GM12878 (cell line): Measurements from ENCODE around the gene CD96. TPM values are rescaled to one million over a fixed set of nuclear protein-coding genes. Genes with fewer than 3 reads are reported as not detected.

ENCODE experiments used
- ATAC-seq: fragments of 200-7000 bp; cut with Tn5 transposase; 3 replicates; pipeline ENCODE4 v1.9.1; 2020; ENCODE audit warnings: mild to moderate bottlenecking, moderate library complexity
- BruUV-seq: library from RNA; stranded (reverse); fragments of 400-500 nt; replicated peaks from 2 replicates; lab custom pipeline; 2021; lab: Mats Ljungman, UMichigan
- CTCF ChIA-PET: fragments of 300-600 bp; sonication (Branson Sonifier 250); formaldehyde crosslinking; extraction: SDS; loops from one replicate; lab custom pipeline; 2021; ENCODE audit warnings: inconsistent platforms; lab: Yijun Ruan, JAX
- POLR2A ChIA-PET: fragments of 350-600 bp; formaldehyde crosslinking; extraction: SDS; loops from one replicate; lab custom pipeline; 2021; ENCODE audit warnings: inconsistent platforms; lab: Charles Lee
- RAD21 ChIA-PET: fragments of 300-600 bp; sonication (Branson Sonifier 250); formaldehyde crosslinking; loops from one replicate; lab custom pipeline; 2023; ENCODE audit warnings: antibody characterized with exemption; ENCODE audit not compliant: unreplicated experiment; lab: Charles Lee
- SMC1A ChIA-PET: fragments of 300-600 bp; sonication (Branson Sonifier 250); formaldehyde crosslinking; loops from one replicate; lab custom pipeline; 2023; ENCODE audit not compliant: unreplicated experiment, uncharacterized antibody; lab: Charles Lee
- DNase-seq: peaks from one replicate; pipeline ENCODE4 v3.0.0-alpha.2; 2011; ENCODE audit warnings: low read depth, low spot score
- FAIRE-seq: peaks from 3 replicates; lab custom pipeline; 2011; peaks lifted over from hg19 to GRCh38; lab: Jason Lieb, UNC
- H2AFZ ChIP-seq: 2 replicates; pipeline ENCODE4 v1.6.0; 2011; ENCODE audit warnings: low read depth, low read length, control low read depth; ENCODE audit not compliant: control insufficient read depth
- H3K27ac ChIP-seq: 2 replicates; pipeline ENCODE4 v1.5.1; 2011; ENCODE audit warnings: control low read depth; ENCODE audit not compliant: control insufficient read depth, insufficient read depth
- H3K27me3 ChIP-seq, 2 experiments: replicated peaks in 1 of 2; 2 replicates each; pipeline versions ENCODE4 v1.6.0 to v1.6.1; 2011; ENCODE audit warnings: low read length in 1 of 2; ENCODE audit not compliant: control insufficient read depth in 2 of 2, insufficient read depth in 2 of 2
- H3K36me3 ChIP-seq, 2 experiments: 2 replicates each; pipeline ENCODE4 v1.5.1; 2011; ENCODE audit warnings: low read length in 1 of 2; ENCODE audit not compliant: control insufficient read depth in 2 of 2, insufficient read depth in 2 of 2
- H3K4me1 ChIP-seq: 2 replicates; pipeline ENCODE4 v1.6.1; 2011; ENCODE audit warnings: mild to moderate bottlenecking, low read length, moderate library complexity, mixed read lengths; ENCODE audit not compliant: control insufficient read depth, insufficient read depth
- H3K4me2 ChIP-seq: 2 replicates; pipeline ENCODE4 v1.6.0; 2011; ENCODE audit warnings: control low read depth; ENCODE audit not compliant: control insufficient read depth, insufficient read depth
- H3K4me3 ChIP-seq: fragments of 200-600 bp; sonication (generic); 2 replicates; pipeline ENCODE4 v1.5.1; 2016
- H3K79me2 ChIP-seq: 2 replicates; pipeline ENCODE4 v1.6.0; 2011; ENCODE audit warnings: low read length; ENCODE audit not compliant: control insufficient read depth, insufficient read depth
- H3K9ac ChIP-seq: 2 replicates; pipeline ENCODE4 v1.8.0; 2011; ENCODE audit warnings: low read length, control low read depth, mixed read lengths; ENCODE audit not compliant: control insufficient read depth, insufficient read depth
- H3K9me3 ChIP-seq: replicated peaks from 3 replicates; pipeline ENCODE4 v1.5.1; 2011; ENCODE audit warnings: mild to moderate bottlenecking, low read length; ENCODE audit not compliant: control insufficient read depth, insufficient read depth
- H4K20me1 ChIP-seq: 2 replicates; pipeline ENCODE4 v1.6.0; 2011; ENCODE audit not compliant: control insufficient read depth, insufficient read depth
- ATF7 ChIP-seq: fragments of 450-650 bp; IDR thresholded peaks from 2 replicates; pipeline ENCODE4 v1.6.1; 2016; ENCODE audit warnings: low read depth, mild to moderate bottlenecking
- ELK1 ChIP-seq: IDR thresholded peaks from 2 replicates; pipeline ENCODE4 v1.6.1; 2012; ENCODE audit warnings: low read depth, low read length, improper control_type of control experiment
- IKZF1 ChIP-seq: fragments of 450-650 bp; conservative IDR thresholded peaks from 2 replicates; pipeline ENCODE4 v1.6.1; 2017; ENCODE audit warnings: antibody characterized with exemption, mild to moderate bottlenecking
- MEF2B ChIP-seq: fragments of 450-650 bp; IDR thresholded peaks from 2 replicates; pipeline ENCODE4 v1.6.1; 2018; ENCODE audit warnings: mild to moderate bottlenecking, moderate library complexity; ENCODE audit not compliant: partially characterized antibody, poor library complexity, severe bottlenecking
- PRDM15 ChIP-seq: fragments of 450-650 bp; formaldehyde crosslinking; IDR thresholded peaks from 2 replicates; pipeline ENCODE4 v1.4.0; 2020; ENCODE audit warnings: mild to moderate bottlenecking, moderate library complexity
- RAD51 ChIP-seq: fragments of 450-650 bp; IDR thresholded peaks from 2 replicates; pipeline ENCODE4 v1.6.1; 2016; ENCODE audit warnings: moderate library complexity, mild to moderate bottlenecking, inconsistent platforms
- TARDBP ChIP-seq: IDR thresholded peaks from 2 replicates; pipeline ENCODE4 v1.6.1; 2016; ENCODE audit warnings: borderline replicate concordance
- USF1 ChIP-seq: IDR thresholded peaks from 2 replicates; pipeline ENCODE4 v1.6.1; 2011; ENCODE audit warnings: borderline replicate concordance, low read depth, mild to moderate bottlenecking, moderate library complexity, mixed read lengths, low read length; ENCODE audit not compliant: insufficient read depth; ENCODE audit errors: extremely low read length
- YBX1 ChIP-seq: fragments of 450-650 bp; IDR thresholded peaks from 2 replicates; pipeline ENCODE4 v1.6.1; 2016; ENCODE audit warnings: antibody characterized with exemption
- in situ Hi-C: fragments of 300-500 bp; cut with MboI; formaldehyde crosslinking; loops from 9 replicates; pipeline ENCODE4 v1.14.3; 2018; ENCODE audit warnings: mixed read lengths
- intact Hi-C: fragments of 100-400 bp; cut with micrococcal nuclease; formaldehyde crosslinking; loops from one replicate; pipeline ENCODE4 v1.14.2; 2022; ENCODE audit not compliant: unreplicated experiment
- polyA plus RNA-seq, 11 experiments: library from polyadenylated mRNA; depleted of rRNA in 4 of 11; unstranded in 6 of 11; stranded (reverse) in 5 of 11; fragments of >200 nt; fragmentation: Nextera tagmentation in 4 of 11; fragmentation: Illumina TruSeq in 1 of 11; extraction: Ambion mirVana in 4 of 11; extraction: Trizol in 1 of 11; gene quantifications; 1 replicate in 1 of 11; 2 replicates in 10 of 11; pipeline versions ENCODE4 v1.2.1 to v1.2.3, GENCODE V29; 2011 to 2016; ENCODE audit warnings: inconsistent platforms in 2 of 11, missing spikeins in 2 of 11, low read depth in 1 of 11
- total RNA-seq, 4 experiments: library from RNA; depleted of rRNA in 3 of 4; stranded (reverse); fragments of >200 nt in 3 of 4; fragmentation: Illumina TruSeq in 1 of 4; extraction: Trizol in 1 of 4; gene quantifications; 2 replicates each; pipeline versions ENCODE4 v1.2.1 to v1.2.3, GENCODE V29; 2013 to 2021

CD96 gene
- total and polyA plus RNA-seq, 10 of the 15 experiments (the other 5 are each of a cell fraction or from before 2014, with no cell fraction given) = 0.13 to 10.1 (median 0.47) TPM

- no peaks in the 10 kb centered on the region; a peak in 1 of 4 replicates for H3K27me3 ChIP-seq
- peak; percentile 36 for TF ChIP-seq MEF2B
- no peak for TF ChIP-seq PRDM15 (CRISPR knock-in tag)
- TF ChIP-seq ATF7 = peak; percentile 63
- TF ChIP-seq YBX1 = no peak
- TF ChIP-seq IKZF1 = no peak
- TF ChIP-seq USF1 = no peak
- TF ChIP-seq TARDBP = no peak
- TF ChIP-seq ELK1 = no peak
- TF ChIP-seq RAD51 = peak; percentile 25; the same call in 1 of the 2 replicates
- H4K20me1 ChIP-seq = no peaks in the 10 kb centered on the region
- no peak for DNase-seq
- no peak overlapping the region for H3K4me3 ChIP-seq
- RAD21 ChIA-PET = interaction anchor here (0.7 to 5.0 kb wide), 9 partner anchors 24 to 643 kb away, joined by 3 to 30 read pairs (median 3); partner anchors contain the start of genes ABHD10 and ZBED2
- no peaks in the 10 kb centered on the region for H3K36me3 ChIP-seq
- peak; percentile 43; the same call in 1 of the 3 replicates for ATAC-seq
- no peak for FAIRE-seq
- no peak overlapping the region for H2AFZ ChIP-seq
- BruUV-seq = no TSS peak
- H3K9me3 ChIP-seq = no peaks in the 10 kb centered on the region
- POLR2A ChIA-PET = interaction anchor here (0.9 to 1.2 kb wide), 2 partner anchors 9 to 29 kb away, joined by 3 to 4 read pairs; no protein-coding TSS in a partner anchor
- no peaks in the 10 kb centered on the region for H3K4me1 ChIP-seq
- no peak overlapping the region for H3K27ac ChIP-seq
- SMC1A ChIA-PET = interaction anchor here (0.8 to 4.4 kb wide), 5 partner anchors 9 to 40 kb away, joined by 3 to 41 read pairs (median 4); no protein-coding TSS in a partner anchor
- no peak overlapping the region for H3K4me2 ChIP-seq
- H3K9ac ChIP-seq = no peak overlapping the region
- no peaks in the 10 kb centered on the region for H3K79me2 ChIP-seq
- in situ Hi-C loops = no loop called here
- CTCF ChIA-PET = interaction anchor here (0.9 to 4.9 kb wide), 7 partner anchors 15 to 78 kb away, joined by 3 to 61 read pairs (median 3); no protein-coding TSS in a partner anchor
- intact Hi-C loops = no loop called here
These were observed 76.9 kb downstream of the CD96 start for GRCh38 chr3:111618945-111619344.
